ENCODE data around the gene TCF7. TPM values are rescaled to one million over a fixed set of nuclear protein-coding genes. Genes with fewer than 3 reads are reported as not detected.

TCF7 gene
- polyA plus RNA-seq, 1 donor from 2014 or later, result 0.15 TPM

DNA sequence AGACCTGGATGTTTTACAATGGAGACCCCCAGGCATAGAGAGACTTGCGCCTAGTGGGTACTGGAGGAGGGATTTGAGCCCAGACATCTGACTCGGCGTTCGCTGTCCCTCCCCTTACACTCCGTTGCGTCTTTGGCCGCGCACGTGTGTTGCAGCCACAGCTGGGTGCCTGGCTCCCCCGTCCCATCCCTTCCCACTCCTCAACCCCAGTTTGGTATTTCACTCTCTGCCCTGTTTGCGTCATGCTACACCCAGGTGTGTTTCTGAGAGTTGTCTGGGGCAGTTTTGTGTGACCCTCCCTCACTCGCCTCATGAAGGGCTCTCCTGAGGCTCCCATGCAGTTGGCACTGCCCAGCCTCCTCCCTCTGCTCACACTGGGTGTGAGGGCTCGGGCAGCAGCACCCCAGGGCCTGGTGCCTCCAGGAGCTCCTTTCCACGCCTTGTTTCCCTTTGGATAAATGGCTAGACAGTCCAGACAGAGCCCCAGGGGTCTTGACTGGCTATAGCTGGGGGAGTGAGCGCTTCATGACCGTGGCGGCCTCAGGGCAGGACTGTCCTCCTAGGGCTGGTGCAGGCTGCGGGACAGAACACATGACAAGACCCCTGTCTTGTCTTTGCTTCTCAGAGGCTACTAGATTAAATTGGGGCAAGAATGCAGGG is 13.6 kb downstream of the TCF7 start:
- TF ChIP-seq, protein P1, sequence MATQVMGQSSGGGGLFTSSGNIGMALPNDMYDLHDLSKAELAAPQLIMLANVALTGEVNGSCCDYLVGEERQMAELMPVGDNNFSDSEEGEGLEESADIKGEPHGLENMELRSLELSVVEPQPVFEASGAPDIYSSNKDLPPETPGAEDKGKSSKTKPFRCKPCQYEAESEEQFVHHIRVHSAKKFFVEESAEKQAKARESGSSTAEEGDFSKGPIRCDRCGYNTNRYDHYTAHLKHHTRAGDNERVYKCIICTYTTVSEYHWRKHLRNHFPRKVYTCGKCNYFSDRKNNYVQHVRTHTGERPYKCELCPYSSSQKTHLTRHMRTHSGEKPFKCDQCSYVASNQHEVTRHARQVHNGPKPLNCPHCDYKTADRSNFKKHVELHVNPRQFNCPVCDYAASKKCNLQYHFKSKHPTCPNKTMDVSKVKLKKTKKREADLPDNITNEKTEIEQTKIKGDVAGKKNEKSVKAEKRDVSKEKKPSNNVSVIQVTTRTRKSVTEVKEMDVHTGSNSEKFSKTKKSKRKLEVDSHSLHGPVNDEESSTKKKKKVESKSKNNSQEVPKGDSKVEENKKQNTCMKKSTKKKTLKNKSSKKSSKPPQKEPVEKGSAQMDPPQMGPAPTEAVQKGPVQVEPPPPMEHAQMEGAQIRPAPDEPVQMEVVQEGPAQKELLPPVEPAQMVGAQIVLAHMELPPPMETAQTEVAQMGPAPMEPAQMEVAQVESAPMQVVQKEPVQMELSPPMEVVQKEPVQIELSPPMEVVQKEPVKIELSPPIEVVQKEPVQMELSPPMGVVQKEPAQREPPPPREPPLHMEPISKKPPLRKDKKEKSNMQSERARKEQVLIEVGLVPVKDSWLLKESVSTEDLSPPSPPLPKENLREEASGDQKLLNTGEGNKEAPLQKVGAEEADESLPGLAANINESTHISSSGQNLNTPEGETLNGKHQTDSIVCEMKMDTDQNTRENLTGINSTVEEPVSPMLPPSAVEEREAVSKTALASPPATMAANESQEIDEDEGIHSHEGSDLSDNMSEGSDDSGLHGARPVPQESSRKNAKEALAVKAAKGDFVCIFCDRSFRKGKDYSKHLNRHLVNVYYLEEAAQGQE (IDR thresholded peaks at IDR 0.05; ENCODE audit: borderline replicate concordance), result no peak
- no peak for TF ChIP-seq EZH2 (IDR thresholded peaks at IDR 0.05; ENCODE audit: borderline replicate concordance, insufficient read depth, low read length, poor library complexity, severe bottlenecking)
- no peak for TF ChIP-seq SMC3 (conservative IDR thresholded peaks at IDR 0.05; ENCODE audit: poor library complexity)
- TF ChIP-seq POLR2AphosphoS5 (IDR thresholded peaks at IDR 0.05), result no peak
- TF ChIP-seq TAF1 (IDR thresholded peaks at IDR 0.05; ENCODE audit: low read depth), result no peak
- no peak for TF ChIP-seq EP300 (conservative IDR thresholded peaks at IDR 0.05; ENCODE audit: poor library complexity, severe bottlenecking)
- TF ChIP-seq MXI1 (conservative IDR thresholded peaks at IDR 0.05; ENCODE audit: poor library complexity, severe bottlenecking), result no peak
- TF ChIP-seq RAD21 (conservative IDR thresholded peaks at IDR 0.05), result no peak
- TF ChIP-seq, protein P2, sequence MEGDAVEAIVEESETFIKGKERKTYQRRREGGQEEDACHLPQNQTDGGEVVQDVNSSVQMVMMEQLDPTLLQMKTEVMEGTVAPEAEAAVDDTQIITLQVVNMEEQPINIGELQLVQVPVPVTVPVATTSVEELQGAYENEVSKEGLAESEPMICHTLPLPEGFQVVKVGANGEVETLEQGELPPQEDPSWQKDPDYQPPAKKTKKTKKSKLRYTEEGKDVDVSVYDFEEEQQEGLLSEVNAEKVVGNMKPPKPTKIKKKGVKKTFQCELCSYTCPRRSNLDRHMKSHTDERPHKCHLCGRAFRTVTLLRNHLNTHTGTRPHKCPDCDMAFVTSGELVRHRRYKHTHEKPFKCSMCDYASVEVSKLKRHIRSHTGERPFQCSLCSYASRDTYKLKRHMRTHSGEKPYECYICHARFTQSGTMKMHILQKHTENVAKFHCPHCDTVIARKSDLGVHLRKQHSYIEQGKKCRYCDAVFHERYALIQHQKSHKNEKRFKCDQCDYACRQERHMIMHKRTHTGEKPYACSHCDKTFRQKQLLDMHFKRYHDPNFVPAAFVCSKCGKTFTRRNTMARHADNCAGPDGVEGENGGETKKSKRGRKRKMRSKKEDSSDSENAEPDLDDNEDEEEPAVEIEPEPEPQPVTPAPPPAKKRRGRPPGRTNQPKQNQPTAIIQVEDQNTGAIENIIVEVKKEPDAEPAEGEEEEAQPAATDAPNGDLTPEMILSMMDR (IDR thresholded peaks at IDR 0.05; ENCODE audit: poor library complexity, severe bottlenecking), result no peak
- H3K27me3 ChIP-seq (ENCODE audit: insufficient read depth, low read depth, low read length), result no peaks in the 10 kb centered on the region
- H3K4me2 ChIP-seq (ENCODE audit: low read length), result no peak overlapping the region
- H3K9me2 ChIP-seq (ENCODE audit: insufficient read depth, low read length), result no peaks in the 10 kb centered on the region
- H4K20me1 ChIP-seq (ENCODE audit: insufficient read depth), result no peaks in the 10 kb centered on the region
- H3K27ac ChIP-seq (ENCODE audit: low read length), result no peak overlapping the region
- no peaks in the 10 kb centered on the region for H3K79me2 ChIP-seq (replicated peaks; ENCODE audit: insufficient read depth, low read length)
- no peak overlapping the region for H3K9ac ChIP-seq (ENCODE audit: low read length)
- H3K36me3 ChIP-seq (ENCODE audit: insufficient read depth, low read length), result no peaks in the 10 kb centered on the region
- no peaks in the 10 kb centered on the region for H3F3A ChIP-seq (ENCODE audit: insufficient read depth, low read length, poor library complexity, severe bottlenecking)
- no peak overlapping the region for H2AFZ ChIP-seq (ENCODE audit: low read depth, low read length)
- H3K9me3 ChIP-seq (ENCODE audit: low read length), result no peaks in the 10 kb centered on the region
- H3K4me3 ChIP-seq (ENCODE audit: low read length), result no peak overlapping the region

- Histone ChIP-seq H3K9ac (ENCODE audit: low read length) (no peak overlapping the region), H3K27me3 (ENCODE audit: insufficient read depth, low read depth, low read length) (no peaks in the 10 kb centered on the region), H3K9me3 (ENCODE audit: low read length) (no peaks in the 10 kb centered on the region), H3K27ac (ENCODE audit: low read length) (no peak overlapping the region), H3K79me2 (replicated peaks; ENCODE audit: insufficient read depth, low read length) (no peaks in the 10 kb centered on the region), H3K4me2 (ENCODE audit: low read length) (no peak overlapping the region), H3K36me3 (ENCODE audit: insufficient read depth, low read length) (no peaks in the 10 kb centered on the region), H3K4me3 (ENCODE audit: low read length) (no peak overlapping the region), H4K20me1 (ENCODE audit: insufficient read depth) (no peaks in the 10 kb centered on the region), H3F3A (ENCODE audit: insufficient read depth, low read length, poor library complexity, severe bottlenecking) (no peaks in the 10 kb centered on the region), H2AFZ (ENCODE audit: low read depth, low read length) (no peak overlapping the region), H3K9me2 (ENCODE audit: insufficient read depth, low read length) (no peaks in the 10 kb centered on the region)
- TF ChIP-seq SMC3 (conservative IDR thresholded peaks at IDR 0.05; ENCODE audit: poor library complexity), result no peak
- TF ChIP-seq, protein P2 (IDR thresholded peaks at IDR 0.05; ENCODE audit: poor library complexity, severe bottlenecking), result no peak
- no peak for TF ChIP-seq TAF1 (IDR thresholded peaks at IDR 0.05; ENCODE audit: low read depth)
- no peak for TF ChIP-seq RAD21 (conservative IDR thresholded peaks at IDR 0.05)
- TF ChIP-seq EP300 (conservative IDR thresholded peaks at IDR 0.05; ENCODE audit: poor library complexity, severe bottlenecking), result no peak
- TF ChIP-seq, protein P1 (IDR thresholded peaks at IDR 0.05; ENCODE audit: borderline replicate concordance), result no peak
- TF ChIP-seq MXI1 (conservative IDR thresholded peaks at IDR 0.05; ENCODE audit: poor library complexity, severe bottlenecking), result no peak
- TF ChIP-seq POLR2AphosphoS5 (IDR thresholded peaks at IDR 0.05), result no peak
- TF ChIP-seq EZH2 (IDR thresholded peaks at IDR 0.05; ENCODE audit: borderline replicate concordance, insufficient read depth, low read length, poor library complexity, severe bottlenecking), result no peak
Measured at GRCh38 chr5:134128648-134128995, 14.1 kb downstream of the TCF7 start.
